Hindlimb muscle (tissue), 1 donor: ENCODE data around the gene SLC6A3. TPM values are rescaled to one million over a fixed set of nuclear protein-coding genes. Genes with fewer than 3 reads are reported as not detected.
"Not testable (repeated sequence)": the region's sequence is repeated elsewhere in the genome, so short reads cannot be mapped to it uniquely, and the experiment has no call there.

Experiments
- DNase-seq: peaks from one replicate; pipeline ENCODE4 v3.0.0-alpha.2; 2013
- polyA plus RNA-seq: library from polyadenylated mRNA; unstranded; fragments of 120-200 nt; gene quantifications from one replicate; pipeline ENCODE4 v1.2.1, GENCODE V29; 2013; ENCODE audit not compliant: insufficient read length

SLC6A3 gene
- polyA plus RNA-seq, 1 donor = not detected

DNA sequence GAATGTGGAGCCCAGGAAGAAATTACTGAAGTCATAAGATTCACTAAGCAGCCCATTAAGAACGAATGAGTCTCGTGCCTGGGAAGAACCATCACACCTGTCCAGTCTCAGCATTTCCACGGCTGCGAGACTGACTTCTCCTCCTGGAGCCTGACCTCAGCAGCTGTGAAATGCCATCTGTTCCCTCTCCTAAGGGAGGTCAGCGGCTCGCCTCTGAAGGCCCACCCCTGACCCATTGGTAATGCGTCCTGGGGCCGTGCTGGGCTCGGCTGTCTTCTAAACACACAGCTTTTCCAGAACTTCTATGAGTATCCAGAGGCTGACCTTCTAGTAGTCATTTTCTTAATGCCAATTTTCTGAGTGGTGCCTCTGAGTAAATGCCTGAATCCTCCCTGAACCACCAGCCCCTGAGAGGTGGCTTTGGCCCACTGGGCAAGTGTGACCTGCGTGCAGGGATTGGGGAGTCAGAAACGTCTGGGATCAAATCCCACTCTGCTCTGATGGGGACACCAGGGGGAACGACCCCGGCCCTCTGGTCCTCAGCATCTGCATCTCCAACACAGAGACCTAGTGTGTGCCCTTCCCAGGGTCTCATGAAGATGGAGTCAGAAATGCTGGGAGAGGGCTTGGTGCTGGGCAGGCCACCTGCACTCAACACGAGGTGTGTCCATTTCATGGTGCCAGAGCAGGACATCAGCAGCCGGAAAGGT, 5.7 kb downstream of the SLC6A3 start:
- DNase-seq = no peak

DNA sequence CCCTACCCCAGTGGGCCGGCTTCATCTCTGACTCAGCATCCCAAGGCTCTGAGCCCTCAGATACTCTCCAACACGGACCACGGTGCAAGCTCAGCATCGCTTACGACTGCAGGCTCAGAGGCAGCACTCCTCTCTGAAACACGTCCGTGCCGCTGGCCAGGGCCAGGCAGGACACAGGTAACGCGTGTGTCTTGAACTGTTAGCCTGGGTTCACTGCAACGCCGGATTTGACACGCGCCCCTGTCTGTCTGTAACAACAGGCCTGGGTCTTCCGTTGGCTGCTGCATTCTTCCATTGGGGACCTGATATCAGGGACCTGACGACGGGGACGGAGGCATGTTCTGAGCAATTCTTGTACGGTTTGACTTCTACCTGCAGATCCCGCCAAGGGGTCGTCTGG, 6.4 kb downstream of the SLC6A3 start:
- no peak for DNase-seq

GRCh38 chr5:1437876-1438559, 7.2 kb downstream of the SLC6A3 start:
- no peak for DNase-seq

DNA sequence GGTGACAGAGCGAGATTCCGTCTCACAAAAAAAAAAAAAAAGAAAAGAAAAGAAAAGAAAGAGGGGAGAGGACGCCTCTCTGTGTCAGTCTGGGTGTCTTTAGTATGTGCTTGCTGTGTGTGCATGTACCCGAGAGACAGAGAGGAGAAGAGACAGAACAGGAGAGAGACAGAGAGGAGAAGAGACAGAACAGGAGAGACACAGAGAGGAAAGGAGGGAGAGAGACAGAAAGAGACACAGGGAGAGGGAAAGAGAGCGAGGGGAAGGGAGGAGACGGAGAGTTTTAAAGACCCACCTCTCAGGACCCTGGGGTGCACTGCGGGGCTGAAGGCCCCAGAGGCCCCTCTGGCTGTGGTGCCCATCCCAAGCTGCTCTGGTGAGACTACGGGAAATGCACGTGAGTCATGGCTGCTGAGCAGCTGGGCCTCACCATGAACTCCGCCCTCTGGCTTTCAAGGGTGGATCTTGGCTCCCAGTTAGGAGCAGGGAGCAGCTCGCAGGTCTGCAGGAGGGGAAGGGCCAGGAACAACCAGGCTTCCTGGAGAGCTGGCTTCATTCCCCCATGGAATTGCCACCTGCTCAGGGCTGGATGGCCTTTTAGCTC, 7.9 kb downstream of the SLC6A3 start:
- no peak for DNase-seq

- DNase-seq = no peak
These were observed 8.6 kb downstream of the SLC6A3 start for GRCh38 chr5:1436681-1437080.

GRCh38 chr5:1436036-1436435, 9.2 kb downstream of the SLC6A3 start:
- no peak for DNase-seq

GRCh38 chr5:1435369-1435768, 9.9 kb downstream of the SLC6A3 start:
- DNase-seq = no peak

DNA sequence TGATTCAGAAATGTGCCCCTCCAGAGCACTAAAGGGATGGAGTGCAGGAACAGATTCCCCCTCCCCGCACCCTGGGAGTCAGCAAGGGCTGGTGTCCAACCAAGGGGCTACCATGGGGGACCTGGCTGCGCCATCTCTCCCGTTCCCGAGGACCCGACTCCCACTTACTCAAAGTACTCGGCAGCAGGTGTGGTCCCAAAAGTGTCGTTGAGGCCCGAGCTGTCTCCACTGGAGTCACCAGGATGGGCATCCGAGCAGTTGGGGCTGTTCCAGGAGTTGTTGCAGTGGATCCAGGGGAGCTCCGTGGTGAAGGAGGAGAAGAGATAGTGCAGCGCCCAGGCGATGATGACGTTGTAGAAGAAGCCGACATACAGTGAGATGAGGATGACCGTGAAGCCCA, 12.9 kb downstream of the SLC6A3 start:
- DNase-seq = no peak

GRCh38 chr5:1431896-1432295, 13.3 kb downstream of the SLC6A3 start:
- DNase-seq = no peak

DNA sequence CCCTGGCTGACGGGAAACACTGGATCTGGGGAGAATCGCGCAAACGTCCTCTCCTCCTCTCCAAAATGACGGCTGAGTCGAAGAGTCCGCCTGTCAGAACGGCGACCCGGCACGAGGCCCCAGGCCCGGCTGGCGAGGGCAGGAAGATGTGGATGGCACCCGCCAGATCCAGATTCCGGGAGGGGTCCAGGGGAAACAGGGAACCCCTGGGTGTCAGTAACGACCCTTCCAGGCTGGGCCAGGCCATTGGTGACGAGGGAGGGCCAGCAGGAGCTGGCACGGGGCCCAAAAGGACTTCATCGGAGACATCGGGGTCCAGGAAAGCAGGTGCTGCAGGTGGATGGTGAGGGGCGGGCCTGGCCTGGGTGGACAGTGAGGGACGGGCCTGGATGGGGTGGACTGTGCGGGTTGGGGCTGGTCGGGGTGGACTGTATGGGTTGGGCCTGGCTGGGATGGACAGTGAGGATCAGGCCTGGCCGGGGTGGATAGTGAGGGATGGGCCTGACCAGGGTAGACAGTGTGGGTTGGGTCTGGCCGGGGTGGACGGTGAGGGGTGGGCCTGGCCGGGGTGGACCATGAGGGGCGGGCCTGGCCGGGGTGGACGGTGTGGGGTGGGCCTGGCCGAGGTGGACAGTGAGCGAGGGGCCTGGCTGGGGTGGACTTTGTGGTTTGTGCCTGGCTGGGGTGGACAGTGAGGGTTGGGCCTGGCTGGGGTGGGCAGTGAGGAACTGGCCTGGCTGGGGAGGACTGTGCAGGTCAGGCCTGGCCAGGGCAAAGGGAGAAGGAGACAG, 14.0 kb downstream of the SLC6A3 start:
- DNase-seq = no peak

DNA sequence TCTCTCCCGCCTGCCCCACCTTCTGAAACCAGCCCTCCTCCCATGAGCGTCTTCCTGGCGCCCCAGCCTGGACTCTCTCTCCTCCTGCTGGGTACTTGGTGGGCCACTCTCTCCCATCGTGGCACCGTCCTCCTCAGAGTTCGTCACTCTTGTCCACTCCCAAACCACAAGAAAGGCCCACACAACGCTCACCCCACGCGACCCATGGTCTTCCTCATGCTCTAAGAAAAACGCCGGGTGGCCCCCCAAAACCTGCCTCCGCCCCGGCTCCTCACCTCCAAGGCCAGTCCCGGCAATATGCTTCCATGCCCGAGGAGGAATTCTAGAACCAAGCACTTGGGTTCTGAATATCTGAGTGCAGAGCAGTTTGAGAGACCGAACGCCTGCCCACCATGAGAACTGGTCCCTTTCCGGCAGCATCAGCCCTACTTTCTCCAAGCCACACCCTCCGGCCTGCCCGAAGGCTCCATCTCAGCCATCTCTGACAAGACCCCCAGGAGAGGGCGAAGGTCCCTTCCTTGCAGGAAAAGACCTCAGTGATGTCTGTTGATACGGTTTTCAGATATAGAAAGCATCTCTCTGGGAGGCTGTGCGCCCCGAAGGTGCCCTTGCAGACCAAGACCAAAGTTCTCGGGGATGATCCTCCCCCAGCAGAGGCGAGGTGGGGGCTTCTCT, 15.0 kb downstream of the SLC6A3 start:
- no peak for DNase-seq

- DNase-seq = no peak
These were observed 15.7 kb downstream of the SLC6A3 start for GRCh38 chr5:1429496-1429895.

GRCh38 chr5:1429066-1429465, 16.2 kb downstream of the SLC6A3 start:
- DNase-seq = no peak

- DNase-seq = no peak
These were observed 17.1 kb downstream of the SLC6A3 start for GRCh38 chr5:1428107-1428506.

DNA sequence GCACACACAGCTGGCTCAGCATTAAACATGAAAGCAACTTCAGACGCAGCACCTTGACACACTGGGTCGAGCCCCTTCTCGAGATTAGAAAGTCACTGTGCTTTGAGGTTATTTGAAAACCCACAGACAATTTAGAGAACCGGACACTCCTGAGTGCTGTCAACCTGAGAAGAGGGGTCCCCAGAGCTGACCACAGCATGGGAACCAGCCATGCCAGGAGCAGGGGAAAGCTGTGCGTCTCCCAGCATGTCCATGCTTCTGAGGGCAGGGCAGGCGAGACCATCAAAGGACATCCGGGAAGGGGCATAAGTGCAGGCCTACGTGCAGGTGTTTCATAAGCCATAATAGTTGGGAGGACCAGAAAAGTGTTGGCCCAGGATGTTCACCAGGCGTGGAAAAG, 20.5 kb downstream of the SLC6A3 start:
- DNase-seq = no peak

DNA sequence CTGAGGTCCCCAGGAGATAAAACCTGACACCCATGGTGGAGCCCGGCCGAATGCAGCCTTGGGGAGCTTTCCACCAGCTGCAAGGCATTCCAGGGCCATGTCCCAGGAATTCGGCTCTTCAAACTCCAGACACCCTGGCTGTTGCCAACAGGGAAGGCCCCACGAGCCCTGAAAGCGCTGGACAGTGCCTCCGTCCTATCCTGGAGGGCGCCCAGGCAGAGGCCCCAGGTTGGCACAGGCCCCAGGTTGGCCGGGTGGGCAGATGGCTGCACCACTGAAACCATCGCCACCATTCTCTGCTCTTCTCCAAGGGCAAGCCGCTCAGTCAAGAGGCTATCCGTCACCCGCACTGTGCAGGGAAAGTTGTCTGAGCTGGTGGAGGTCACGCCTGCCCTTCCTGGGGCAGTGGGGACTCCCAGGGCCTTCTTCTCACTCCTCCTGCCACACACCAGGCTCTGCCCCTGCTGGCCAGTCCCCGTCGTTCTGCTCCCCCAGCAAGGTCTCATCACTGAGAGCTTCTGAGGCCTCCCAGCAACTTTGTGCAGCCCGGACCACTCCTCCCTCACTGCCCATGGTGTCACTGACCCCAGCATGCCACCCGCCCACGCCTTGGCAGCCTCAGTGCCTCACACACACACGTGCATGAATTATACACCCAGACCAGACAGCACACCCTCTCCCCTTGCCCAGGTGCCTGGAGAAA, 21.2 kb downstream of the SLC6A3 start:
- DNase-seq = no peak

DNA sequence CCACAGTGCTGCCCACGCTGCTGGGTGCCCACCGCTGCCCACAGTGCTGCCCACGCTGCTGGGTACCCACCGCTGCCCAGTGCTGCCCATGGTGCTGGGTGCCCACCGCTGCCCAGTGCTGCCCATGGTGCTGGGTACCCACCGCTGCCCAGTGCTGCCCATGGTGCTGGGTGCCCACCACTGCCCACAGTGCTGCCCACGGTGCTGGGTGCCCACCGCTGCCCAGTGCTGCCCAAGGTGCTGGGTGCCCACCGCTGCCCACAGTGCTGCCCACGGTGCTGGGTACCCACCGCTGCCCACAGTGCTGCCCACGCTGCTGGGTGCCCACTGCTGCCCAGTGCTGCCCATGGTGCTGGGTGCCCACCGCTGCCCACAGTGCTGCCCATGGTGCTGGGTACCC, 22.7 kb downstream of the SLC6A3 start:
- DNase-seq = not testable (repeated sequence)

DNA sequence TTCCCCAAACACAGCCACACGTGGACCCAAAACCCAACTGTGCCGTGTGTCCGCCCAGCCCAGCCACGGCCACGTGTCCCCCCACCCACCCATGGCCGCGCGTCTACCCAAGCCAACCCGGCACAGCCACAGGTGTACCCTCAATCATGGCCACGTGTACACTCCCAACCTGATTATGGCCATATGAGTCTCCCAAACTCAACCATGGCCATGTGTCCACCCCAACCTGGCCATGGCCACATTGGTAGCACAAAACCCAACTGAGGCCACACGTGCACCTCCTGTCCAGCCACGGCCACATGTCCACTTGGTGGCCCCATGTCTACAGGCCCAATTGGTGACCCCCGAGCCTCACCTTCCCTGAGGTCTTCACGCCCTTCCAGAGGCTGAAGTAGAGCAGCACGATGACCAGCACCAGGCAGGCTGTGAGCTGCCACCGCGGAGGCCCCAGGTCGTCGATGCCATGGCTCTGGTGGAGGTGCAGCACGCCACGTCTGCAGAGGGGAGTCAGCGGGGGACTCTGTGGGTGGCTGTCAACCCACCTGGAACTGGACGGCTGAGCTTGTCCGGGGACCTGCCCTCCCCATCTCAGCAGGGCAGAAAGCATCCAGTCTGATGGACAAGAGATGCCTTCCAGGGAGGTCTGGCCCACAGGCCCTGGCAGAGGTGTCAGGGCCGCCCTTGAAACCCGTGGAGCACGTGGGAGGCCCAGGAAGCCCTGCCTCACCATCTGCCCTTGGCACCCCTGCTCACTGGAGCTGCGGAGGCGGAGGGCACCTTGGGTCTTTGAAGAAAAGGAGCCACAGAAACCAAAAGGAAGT, 23.5 kb downstream of the SLC6A3 start:
- no peak for DNase-seq

DNA sequence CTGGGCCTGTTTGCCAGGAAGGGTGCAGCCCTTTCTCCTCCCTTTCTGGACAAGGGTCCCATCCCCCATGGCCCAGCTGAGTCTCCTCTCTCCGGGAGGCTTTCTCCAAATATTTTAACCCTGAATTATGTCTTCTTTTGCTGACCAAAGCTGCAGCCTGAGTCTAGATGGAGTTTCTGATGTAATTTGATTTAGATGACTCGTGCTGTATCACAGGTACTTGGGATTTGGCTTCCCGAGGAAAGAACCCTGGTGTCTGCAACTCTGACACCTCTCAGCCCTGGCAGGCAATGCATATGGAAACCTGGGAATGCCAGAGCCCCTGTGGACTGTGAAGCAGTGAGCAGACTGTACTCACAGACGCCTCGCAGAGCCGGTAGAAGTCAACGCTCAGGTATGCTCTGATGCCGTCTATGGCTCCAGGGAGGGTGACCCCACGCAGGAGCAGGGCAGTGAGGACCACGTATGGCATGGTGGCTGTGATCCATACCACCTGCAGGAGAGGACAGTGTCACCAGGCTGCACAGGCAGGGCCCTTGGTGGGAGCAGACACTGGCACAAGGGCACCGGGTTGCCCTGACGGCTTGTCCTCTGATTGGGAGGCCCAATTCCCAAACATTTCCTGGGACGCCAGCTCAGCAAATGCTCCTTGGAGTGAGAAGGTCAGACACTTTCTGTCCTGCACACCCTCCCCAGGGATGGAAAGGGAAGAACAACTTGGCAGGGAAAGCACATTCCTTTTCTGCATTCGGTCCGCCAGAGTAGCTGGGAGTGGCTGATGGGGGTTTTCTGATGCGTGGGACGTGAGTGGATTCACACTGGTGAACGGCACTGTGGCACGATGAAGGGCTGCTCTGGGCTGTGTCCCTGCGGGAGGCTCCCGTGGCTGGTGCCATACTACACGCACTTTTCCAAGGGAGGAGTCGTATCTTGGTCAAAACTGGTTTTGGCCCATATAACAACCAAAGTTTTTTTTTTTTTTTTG, 24.7 kb downstream of the SLC6A3 start:
- DNase-seq = no peak
